ENCODE measurements around the gene CARS1. TPM values are rescaled to one million over a fixed set of nuclear protein-coding genes. Genes with fewer than 3 reads are reported as not detected.

CARS1 gene
- polyA plus RNA-seq = 41.6 TPM
- long read RNA-seq, donor 1, partial matches to known transcripts = 0 of 1 reads
- long read RNA-seq, donor 1, other reads (novel, unspliced or antisense) = 0 of 1 reads
- long read RNA-seq, donor 2, partial matches to known transcripts = 0 of 1 reads
- long read RNA-seq, donor 2, other reads (novel, unspliced or antisense) = 0 of 1 reads
- long read RNA-seq, donor 3 = 0 reads
- long read RNA-seq, donor 4 = 0 reads
- long read RNA-seq, donor 5 = 0 reads
- long read RNA-seq, donor 6, partial matches to known transcripts = 5 of 11 reads
- long read RNA-seq, donor 6, other reads (novel, unspliced or antisense) = 0 of 11 reads
- long read RNA-seq, donor 7 = 0 reads
- long read RNA-seq, donor 8, partial matches to known transcripts = 7 of 9 reads
- long read RNA-seq, donor 8, other reads (novel, unspliced or antisense) = 0 of 9 reads
- long read RNA-seq, donor 9, partial matches to known transcripts = 0 of 1 reads
- long read RNA-seq, donor 9, other reads (novel, unspliced or antisense) = 0 of 1 reads
- long read RNA-seq, donor 10, partial matches to known transcripts = 0 of 2 reads
- long read RNA-seq, donor 10, other reads (novel, unspliced or antisense) = 0 of 2 reads
- long read RNA-seq, donor 11, partial matches to known transcripts = 0 of 1 reads
- long read RNA-seq, donor 11, other reads (novel, unspliced or antisense) = 0 of 1 reads

DNA sequence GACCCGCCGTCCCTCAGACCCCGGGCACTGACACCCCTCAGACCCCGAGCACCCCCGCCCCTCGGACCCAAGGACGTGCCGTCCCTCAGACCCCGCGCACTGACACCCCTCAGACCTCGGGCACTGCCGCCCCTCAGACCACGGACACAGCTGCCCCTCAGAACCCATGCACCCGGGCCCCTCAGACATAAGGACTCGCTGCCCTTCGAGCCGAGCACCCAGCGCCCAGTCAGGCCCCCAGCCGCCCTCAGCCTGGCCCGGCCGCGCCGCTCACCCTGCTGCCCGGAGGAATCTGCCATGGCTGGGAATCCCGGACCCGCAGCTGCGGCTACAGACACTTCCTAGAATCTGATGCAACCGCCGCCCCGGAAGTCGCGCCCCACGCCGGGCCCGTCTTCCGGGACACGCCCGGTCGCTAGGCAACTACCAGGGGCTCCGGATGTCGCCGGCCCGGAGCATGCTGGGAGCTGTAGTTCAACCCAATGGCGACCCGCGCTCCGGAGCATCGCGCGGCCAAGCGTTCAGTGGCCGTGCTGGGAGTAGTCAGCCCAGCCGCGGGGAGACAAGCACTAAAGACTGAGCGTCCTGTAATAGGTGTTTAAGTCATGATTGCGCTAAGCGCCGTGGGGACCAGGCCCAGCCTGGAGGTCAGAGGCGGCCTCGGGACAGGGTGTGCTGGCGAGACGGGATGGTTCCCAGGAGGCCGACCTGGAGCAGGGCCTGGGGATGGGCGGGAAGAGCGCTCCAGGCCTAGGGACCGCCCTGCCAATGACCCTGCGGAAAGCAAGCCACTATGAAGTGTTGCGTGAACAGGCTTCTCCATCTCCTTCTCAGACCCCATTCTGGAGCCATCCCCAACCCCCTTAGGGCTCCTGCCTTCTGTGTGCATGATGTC, at the start of gene CARS1:
Gene CARS1 (minus strand): TSS at position 355 of the 895 bp plus-strand sequence. CDS start 56 bp downstream, at position 299.
- peak; percentile 95 for DNase-seq
- H3K4me3 ChIP-seq (ENCODE audit: low read length) = peak within 1 kb of the TSS; percentile 90

DNA sequence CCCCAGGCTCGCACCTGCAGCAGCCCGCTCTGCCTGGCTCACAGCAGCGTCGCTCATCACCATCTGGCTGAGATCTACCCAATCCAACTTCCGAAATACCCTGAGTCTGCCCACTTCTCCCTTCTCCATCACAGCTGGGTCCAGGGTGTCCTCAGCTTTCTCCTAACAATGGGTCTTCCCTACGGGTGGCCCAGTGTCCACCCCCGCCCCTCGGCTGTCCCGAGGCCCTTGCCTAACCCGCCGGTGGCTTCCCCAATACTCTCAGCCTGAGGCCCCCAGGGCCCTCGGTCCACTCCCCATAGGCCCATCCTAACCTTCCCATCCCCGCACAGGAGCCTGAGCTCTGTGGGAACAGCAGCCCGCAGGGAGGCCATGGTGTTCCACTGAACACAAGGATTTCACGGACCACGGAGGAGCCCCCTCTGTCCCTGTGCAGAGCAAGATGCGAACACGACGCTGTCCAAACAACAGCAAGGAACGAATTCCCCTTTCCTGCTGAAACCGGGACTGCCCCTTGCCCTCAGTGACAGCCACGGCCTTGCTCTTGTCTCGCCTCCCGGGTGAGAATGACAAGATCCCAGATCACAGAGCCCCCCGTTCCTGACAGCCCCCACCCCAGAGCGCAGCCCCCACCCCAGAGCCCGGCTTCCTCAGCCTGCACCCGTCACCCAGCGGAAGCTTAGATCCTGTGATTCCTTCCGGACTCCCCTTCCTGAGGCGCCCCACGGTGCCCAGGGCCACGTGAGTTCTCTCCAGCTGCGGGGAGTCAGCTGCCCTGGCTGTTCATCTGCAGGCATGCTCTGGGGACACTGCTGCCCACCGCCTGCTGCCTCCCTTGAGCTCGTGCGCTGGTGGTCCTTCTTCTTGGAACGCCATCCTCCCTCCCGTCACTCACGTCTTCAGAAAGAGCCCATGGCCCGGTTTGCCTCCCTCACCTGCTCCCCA, 48.8 kb upstream of the CARS1 start:
- WGBS (ENCODE audit: insufficient coverage, low lambda C conversion rate) = no CpG with 5 or more reads among the region's 41 CpGs
- H3K36me3 ChIP-seq (ENCODE audit: control insufficient read depth, insufficient read depth, low read length) = peaks cover 19% of the 10 kb centered on the region
- H3K27ac ChIP-seq (ENCODE audit: low read length) = no peak overlapping the region
- no peaks in the 10 kb centered on the region for H3K27me3 ChIP-seq (ENCODE audit: control insufficient read depth, insufficient read depth, low read length)
- H3K9me3 ChIP-seq (ENCODE audit: control insufficient read depth, low read depth, low read length) = no peaks in the 10 kb centered on the region
- no peaks in the 10 kb centered on the region for H3K4me1 ChIP-seq (ENCODE audit: control insufficient read depth, insufficient read depth, low read length)
- DNase-seq = no peak
- no peak overlapping the region for H3K4me3 ChIP-seq (ENCODE audit: low read length)

More for the DNA sequence above, at the start of gene CARS1:
- Histone ChIP-seq H3K4me1 (ENCODE audit: control insufficient read depth, insufficient read depth, low read length) (peaks cover 12% of the 10 kb centered on the region), H3K27me3 (ENCODE audit: control insufficient read depth, insufficient read depth, low read length) (no peaks in the 10 kb centered on the region), H3K36me3 (ENCODE audit: control insufficient read depth, insufficient read depth, low read length) (peaks cover 2% of the 10 kb centered on the region), H3K27ac (ENCODE audit: low read length) (peak within 1 kb of the TSS; percentile 26), H3K9me3 (ENCODE audit: control insufficient read depth, low read depth, low read length) (no peaks in the 10 kb centered on the region)
- no CpG with 5 or more reads among the region's 68 CpGs for WGBS (ENCODE audit: insufficient coverage, low lambda C conversion rate)

DNA sequence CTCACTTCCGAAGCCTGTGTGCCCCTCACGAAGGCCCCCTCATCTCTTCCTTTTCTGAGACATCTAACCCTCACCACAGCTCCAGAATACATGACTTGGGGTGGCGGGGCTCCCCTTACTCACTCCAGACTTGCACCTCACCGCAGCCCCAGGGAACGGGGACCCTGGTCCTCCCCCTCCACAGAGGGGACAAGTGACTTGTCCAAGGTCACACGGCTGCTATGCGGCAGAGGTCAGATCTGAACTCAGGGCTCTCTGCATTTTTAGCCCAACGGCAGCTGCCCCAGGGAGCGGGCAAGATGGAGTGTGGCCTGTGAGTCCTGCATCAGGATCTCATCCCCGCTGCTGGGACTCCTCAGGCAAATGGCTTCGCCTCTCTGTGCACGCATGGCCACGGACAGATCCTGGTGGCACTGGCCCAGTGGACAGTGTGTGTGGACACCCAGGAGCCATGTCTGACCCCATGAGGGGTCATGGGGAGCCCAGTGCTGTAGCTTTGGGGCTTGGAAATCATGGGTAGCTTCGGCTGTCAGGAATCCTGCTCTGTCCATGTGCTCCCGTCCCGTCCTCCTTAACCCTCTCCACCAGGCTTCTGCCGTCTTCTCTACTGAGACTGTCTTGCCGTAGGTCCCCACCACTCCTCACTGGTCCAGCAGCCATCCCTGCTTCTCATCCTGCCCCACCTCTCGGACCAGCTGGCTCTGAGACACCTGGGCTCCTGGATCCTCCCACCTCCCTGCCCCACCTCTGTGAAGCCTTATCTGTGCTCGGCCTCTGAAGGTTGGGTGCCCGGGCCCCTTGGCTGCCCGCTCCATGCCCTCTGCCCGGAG, 48.0 kb upstream of the CARS1 start:
- WGBS (ENCODE audit: insufficient coverage, low lambda C conversion rate) = no CpG with 5 or more reads among the region's 23 CpGs
- no peak overlapping the region for H3K4me3 ChIP-seq (ENCODE audit: low read length)

DNA sequence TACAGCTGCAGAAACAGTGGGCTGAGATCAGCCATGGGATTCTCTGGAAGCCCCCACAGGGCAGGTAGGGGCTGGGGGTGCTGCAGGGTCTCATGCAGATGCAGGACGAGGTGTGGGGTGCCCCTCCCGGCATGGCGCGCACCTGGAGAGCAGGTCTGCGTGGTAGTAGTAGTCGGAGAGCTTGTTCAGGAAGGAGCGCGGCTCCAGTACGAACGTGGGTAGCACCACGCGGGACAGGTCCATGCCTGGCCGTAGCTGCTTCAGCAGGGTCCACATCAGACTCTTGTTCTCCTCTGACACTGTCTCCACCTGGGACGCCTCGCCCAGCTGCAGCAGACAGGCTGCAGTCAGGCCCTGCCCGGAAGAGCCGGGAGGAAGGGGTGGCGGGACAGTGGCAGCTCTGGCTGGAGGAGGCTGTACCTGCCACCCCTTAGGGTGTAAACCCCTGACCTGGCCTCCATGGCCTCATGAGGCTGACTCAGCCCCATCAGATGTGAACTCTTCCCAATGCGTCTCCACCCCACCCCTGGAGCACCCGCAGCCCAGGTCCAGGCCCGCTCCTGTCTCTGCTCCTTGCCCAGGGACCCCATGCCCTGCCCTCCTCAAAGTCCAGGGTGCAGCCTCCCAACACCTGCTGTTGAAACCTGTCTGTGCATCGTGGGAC, 47.0 kb upstream of the CARS1 start:
- no peaks in the 10 kb centered on the region for H3K27me3 ChIP-seq (ENCODE audit: control insufficient read depth, insufficient read depth, low read length)
- DNase-seq = no peak
- WGBS (ENCODE audit: insufficient coverage, low lambda C conversion rate) = no CpG with 5 or more reads among the region's 22 CpGs

More for the DNA sequence above, 48.0 kb upstream of the CARS1 start:
- Histone ChIP-seq H3K27ac (ENCODE audit: low read length) (no peak overlapping the region), H3K27me3 (ENCODE audit: control insufficient read depth, insufficient read depth, low read length) (no peaks in the 10 kb centered on the region), H3K4me1 (ENCODE audit: control insufficient read depth, insufficient read depth, low read length) (no peaks in the 10 kb centered on the region), H3K36me3 (ENCODE audit: control insufficient read depth, insufficient read depth, low read length) (peaks cover 25% of the 10 kb centered on the region), H3K9me3 (ENCODE audit: control insufficient read depth, low read depth, low read length) (no peaks in the 10 kb centered on the region)
- DNase-seq = no peak

DNA sequence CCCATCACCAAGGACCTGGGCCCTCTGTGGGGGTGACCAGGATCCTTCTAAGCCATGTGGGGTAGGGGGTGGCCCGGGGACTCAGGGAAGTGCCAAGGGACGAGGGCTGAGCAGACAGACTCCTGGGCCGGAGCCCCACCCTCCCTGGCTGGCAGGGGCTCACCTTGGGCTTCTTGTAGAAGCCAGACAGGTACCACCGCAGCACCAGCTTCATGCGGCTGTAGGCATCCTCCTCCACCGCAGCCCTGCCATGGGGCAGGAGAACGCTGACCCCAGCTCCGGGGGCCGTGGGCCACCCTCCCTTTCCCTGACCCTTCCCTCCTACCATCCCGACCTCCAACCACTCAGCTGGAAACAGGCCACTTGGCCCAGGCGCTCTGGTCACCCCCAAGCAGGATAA, 45.9 kb upstream of the CARS1 start:
- H3K27me3 ChIP-seq (ENCODE audit: control insufficient read depth, insufficient read depth, low read length) = no peaks in the 10 kb centered on the region
- no CpG with 5 or more reads among the region's 11 CpGs for WGBS (ENCODE audit: insufficient coverage, low lambda C conversion rate)
- H3K9me3 ChIP-seq (ENCODE audit: control insufficient read depth, low read depth, low read length) = no peaks in the 10 kb centered on the region
- no peak overlapping the region for H3K27ac ChIP-seq (ENCODE audit: low read length)
- H3K36me3 ChIP-seq (ENCODE audit: control insufficient read depth, insufficient read depth, low read length) = peaks cover 26% of the 10 kb centered on the region
- H3K4me3 ChIP-seq (ENCODE audit: low read length) = no peak overlapping the region
- no peak for DNase-seq
- no peaks in the 10 kb centered on the region for H3K4me1 ChIP-seq (ENCODE audit: control insufficient read depth, insufficient read depth, low read length)

More for the DNA sequence above, 47.0 kb upstream of the CARS1 start:
- Histone ChIP-seq H3K9me3 (ENCODE audit: control insufficient read depth, low read depth, low read length) (no peaks in the 10 kb centered on the region), H3K4me3 (ENCODE audit: low read length) (no peak overlapping the region), H3K36me3 (ENCODE audit: control insufficient read depth, insufficient read depth, low read length) (peaks cover 22% of the 10 kb centered on the region), H3K27ac (ENCODE audit: low read length) (no peak overlapping the region), H3K4me1 (ENCODE audit: control insufficient read depth, insufficient read depth, low read length) (no peaks in the 10 kb centered on the region)

DNA sequence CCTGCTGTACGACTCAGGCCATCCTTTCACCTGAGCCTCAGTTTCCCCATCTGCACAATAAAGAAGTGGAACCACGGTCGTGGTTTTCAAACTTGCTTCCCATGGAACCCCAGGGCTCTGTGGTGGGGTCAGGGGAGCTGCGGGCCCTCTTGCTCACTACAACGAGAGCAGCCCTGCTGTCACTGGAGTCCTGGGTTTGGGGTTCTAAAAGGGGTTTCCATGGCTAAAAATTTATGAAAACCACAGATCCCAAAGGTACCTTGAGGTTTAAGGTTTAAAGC, 45.4 kb upstream of the CARS1 start:
- no peak for DNase-seq
- Histone ChIP-seq H3K27me3 (ENCODE audit: control insufficient read depth, insufficient read depth, low read length) (no peaks in the 10 kb centered on the region), H3K36me3 (ENCODE audit: control insufficient read depth, insufficient read depth, low read length) (peaks cover 25% of the 10 kb centered on the region), H3K27ac (ENCODE audit: low read length) (no peak overlapping the region), H3K4me3 (ENCODE audit: low read length) (no peak overlapping the region), H3K4me1 (ENCODE audit: control insufficient read depth, insufficient read depth, low read length) (no peaks in the 10 kb centered on the region), H3K9me3 (ENCODE audit: control insufficient read depth, low read depth, low read length) (no peaks in the 10 kb centered on the region)
- no CpG with 5 or more reads among the region's 5 CpGs for WGBS (ENCODE audit: insufficient coverage, low lambda C conversion rate)

DNA sequence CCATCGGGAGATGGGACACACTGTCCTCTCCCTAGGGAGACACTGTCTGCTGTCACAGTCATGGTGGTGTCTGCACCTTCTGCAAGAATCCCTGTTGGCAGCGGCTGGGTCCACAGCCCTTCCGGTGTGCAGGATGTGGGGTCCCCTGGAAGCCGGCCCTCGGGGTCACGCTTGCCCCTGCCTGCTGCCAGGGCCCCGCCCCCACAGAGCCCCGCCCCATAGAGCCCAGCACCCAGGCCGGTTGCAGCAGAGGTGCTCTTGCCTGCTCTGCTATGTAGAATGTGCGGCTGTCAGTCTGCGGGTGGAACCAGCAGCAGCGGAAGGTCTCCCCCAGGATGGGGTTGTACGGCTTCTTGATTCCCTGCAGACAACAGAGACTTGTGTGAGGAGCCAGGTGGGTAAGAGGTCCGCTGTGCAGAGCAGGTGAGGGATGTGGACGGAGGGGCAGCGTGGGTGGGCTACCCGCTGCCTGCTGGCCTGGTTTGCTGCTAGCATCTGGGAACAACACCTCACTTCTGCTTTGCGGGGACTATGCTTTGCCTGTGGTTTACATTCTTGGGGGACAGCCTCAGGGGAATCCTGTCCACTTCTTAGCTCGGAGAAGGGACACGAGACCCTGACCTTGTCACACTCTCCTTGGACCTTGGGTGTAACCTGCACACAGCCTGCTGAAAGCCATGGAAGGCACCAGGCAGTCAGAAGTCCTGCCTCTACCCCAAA, 44.9 kb upstream of the CARS1 start:
- peaks cover 22% of the 10 kb centered on the region for H3K36me3 ChIP-seq (ENCODE audit: control insufficient read depth, insufficient read depth, low read length)
- H3K4me1 ChIP-seq (ENCODE audit: control insufficient read depth, insufficient read depth, low read length) = no peaks in the 10 kb centered on the region
- no CpG with 5 or more reads among the region's 20 CpGs for WGBS (ENCODE audit: insufficient coverage, low lambda C conversion rate)

DNA sequence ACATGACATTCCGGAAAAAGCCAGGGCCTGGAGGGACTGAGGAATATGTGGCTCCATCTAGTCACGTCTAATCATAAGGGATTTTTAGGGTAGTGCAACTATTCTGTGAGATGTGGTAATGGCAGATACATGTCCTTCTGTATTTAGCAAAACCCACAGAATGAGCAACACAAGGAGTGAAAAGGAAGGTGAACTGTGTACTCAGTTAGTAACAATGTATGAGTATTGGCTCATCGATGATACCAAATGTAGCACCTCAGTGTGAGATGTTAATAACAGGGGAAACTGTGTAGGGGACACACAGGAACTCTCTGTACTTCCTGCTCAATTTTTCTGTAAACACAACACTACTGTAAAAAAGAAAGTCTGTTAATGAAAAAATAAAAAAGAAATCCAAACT, 42.0 kb upstream of the CARS1 start:
- peaks cover 29% of the 10 kb centered on the region for H3K36me3 ChIP-seq (ENCODE audit: control insufficient read depth, insufficient read depth, low read length)
- H3K9me3 ChIP-seq (ENCODE audit: control insufficient read depth, low read depth, low read length) = no peaks in the 10 kb centered on the region
- H3K4me1 ChIP-seq (ENCODE audit: control insufficient read depth, insufficient read depth, low read length) = no peaks in the 10 kb centered on the region
- DNase-seq = no peak
- H3K4me3 ChIP-seq (ENCODE audit: low read length) = no peak overlapping the region
- 100% methylated on average over 1 of the region's 3 CpGs for WGBS (ENCODE audit: insufficient coverage, low lambda C conversion rate)
- no peak overlapping the region for H3K27ac ChIP-seq (ENCODE audit: low read length)
- no peaks in the 10 kb centered on the region for H3K27me3 ChIP-seq (ENCODE audit: control insufficient read depth, insufficient read depth, low read length)

More for the DNA sequence above, 44.9 kb upstream of the CARS1 start:
- no peak overlapping the region for H3K27ac ChIP-seq (ENCODE audit: low read length)
- no peaks in the 10 kb centered on the region for H3K9me3 ChIP-seq (ENCODE audit: control insufficient read depth, low read depth, low read length)
- no peaks in the 10 kb centered on the region for H3K27me3 ChIP-seq (ENCODE audit: control insufficient read depth, insufficient read depth, low read length)
- H3K4me3 ChIP-seq (ENCODE audit: low read length) = no peak overlapping the region
- no peak for DNase-seq
